Endothelial cell of umbilical vein (primary cell): ENCODE results near the gene ZNF565.
"Not testable (repeated sequence)": the region's sequence is repeated elsewhere in the genome, so short reads cannot be mapped to it uniquely, and the experiment has no call there.

Experiments used
- CTCF ChIP-seq, 2 donors: IDR thresholded peaks; 1 replicate in 1 of 2; 2 replicates in 1 of 2; pipeline ENCODE4 v1.5.1; 2011; ENCODE audit warnings: low read length in 2 of 2, mild to moderate bottlenecking in 2 of 2, moderate library complexity in 2 of 2, control low read depth in 1 of 2, inconsistent platforms in 1 of 2, low read depth in 1 of 2; ENCODE audit not compliant: insufficient read depth in 1 of 2; ENCODE audit errors: extremely low read depth in 1 of 2
- EZH2 ChIP-seq: IDR thresholded peaks from 2 replicates; pipeline ENCODE4 v1.6.1; 2012; ENCODE audit warnings: borderline replicate concordance, low read depth, mild to moderate bottlenecking, moderate library complexity, low read length, inconsistent platforms; ENCODE audit not compliant: severe bottlenecking
- FOS ChIP-seq: IDR thresholded peaks from 2 replicates; pipeline ENCODE4 v1.6.1; 2011; ENCODE audit warnings: mild to moderate bottlenecking, low read length, moderate library complexity, borderline replicate concordance; ENCODE audit not compliant: insufficient read depth
- POLR2A ChIP-seq: IDR thresholded peaks from 2 replicates; pipeline ENCODE4 v1.6.1; 2012; ENCODE audit warnings: low read depth, mild to moderate bottlenecking, control low read depth, low read length
- POLR2AphosphoS5 ChIP-seq: IDR thresholded peaks from 2 replicates; pipeline ENCODE4 v1.6.1; 2012; ENCODE audit warnings: low read depth, mild to moderate bottlenecking, control low read depth, low read length, moderate library complexity; ENCODE audit not compliant: insufficient read depth

GRCh38 chr19:36173846-36174245, 40.6 kb downstream of the ZNF565 start:
- not testable (repeated sequence) for TF ChIP-seq CTCF (IDR thresholded peaks at IDR 0.05; ENCODE audit: extremely low read depth in 1 of 2, insufficient read depth in 1 of 2, low read depth in 1 of 2, low read length in 2 of 2); EZH2; POLR2AphosphoS5; POLR2A; FOS
